ENCODE results near the gene ZNF586.

GRCh38 chr19:57757941-57758340, 11.5 kb upstream of the ZNF586 start:
- TF ChIP-seq CTCF (IDR thresholded peaks at IDR 0.05; ENCODE audit: low read depth, low read length) (no peak), EZH2phosphoT487 (IDR thresholded peaks at IDR 0.05; ENCODE audit: low read depth) (no peak)
